Lower leg skin (tissue), 4 donors: ENCODE results near the gene RGSL1. TPM values are rescaled to one million over a fixed set of nuclear protein-coding genes. Genes with fewer than 3 reads are reported as not detected.

ENCODE experiments used
- DNase-seq, 2 donors: peaks; one replicate each; pipeline ENCODE4 v3.0.0-alpha.2; 2019; ENCODE audit warnings: low spot score in 2 of 2
- H3K4me3 ChIP-seq: fragments of 200-600 bp; sonication (generic); 2 replicates; pipeline ENCODE4 v1.5.1; 2017; ENCODE audit warnings: mild to moderate bottlenecking, low read depth; ENCODE audit not compliant: poor library complexity, severe bottlenecking
- CTCF ChIP-seq, 3 donors: fragments of 450-650 bp; IDR thresholded peaks; one replicate each; pipeline ENCODE4 v1.5.1; 2016; ENCODE audit warnings: antibody characterized with exemption in 3 of 3, mild to moderate bottlenecking in 3 of 3, moderate library complexity in 2 of 3
- POLR2A ChIP-seq, 2 donors: fragments of 450-650 bp; IDR thresholded peaks; one replicate each; pipeline ENCODE4 v1.6.1; 2016 to 2017; ENCODE audit warnings: antibody characterized with exemption in 2 of 2, mild to moderate bottlenecking in 1 of 2, moderate library complexity in 1 of 2
- WGBS, 2 donors: methylation state at CpG; one replicate each; pipeline ENCODE4 v1.1.5; 2018; 5-methylcytosine and 5-hydroxymethylcytosine counted together
- intact Hi-C: fragments of 100-400 bp; cut with DNase I; formaldehyde crosslinking; loops from one replicate; pipeline ENCODE4 v1.15.0; 2023; ENCODE audit warnings: low total_unique reads
- total RNA-seq, 4 donors: library from RNA; depleted of rRNA; stranded (reverse); fragments of >200 nt; gene quantifications; one replicate each; pipeline ENCODE4 v1.1.0, GENCODE V29; 2016

RGSL1 gene
- total RNA-seq, 4 donors from 2014 or later, result not detected

DNA sequence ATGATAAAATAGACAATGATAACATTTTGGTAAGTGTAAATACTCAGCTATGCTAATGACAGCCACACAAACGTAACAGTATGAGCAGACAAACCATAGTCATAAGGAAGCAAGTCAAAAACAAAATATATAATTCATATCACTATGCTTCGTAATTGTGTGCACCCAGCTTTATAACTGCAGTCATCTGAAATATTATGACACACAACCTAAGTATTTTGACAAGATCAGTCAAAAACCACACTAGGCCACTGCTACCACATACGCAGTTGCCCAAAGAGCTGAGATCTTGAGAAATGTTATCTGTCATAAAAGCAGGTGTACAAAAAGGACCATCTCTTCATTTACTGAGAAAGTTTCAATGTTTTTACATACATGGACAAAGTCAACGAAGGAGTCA lies 113.1 kb downstream of the RGSL1 start:
- WGBS, 2 donors, result 86 to 88% methylated on average over 4 of the region's 4 CpGs
- intact Hi-C loops, result no loop called here
- no peak overlapping the region for H3K4me3 ChIP-seq
- no peak for DNase-seq
- TF ChIP-seq POLR2A (IDR thresholded peaks at IDR 0.05), result no peak
- TF ChIP-seq CTCF (IDR thresholded peaks at IDR 0.05), result no peak

DNA sequence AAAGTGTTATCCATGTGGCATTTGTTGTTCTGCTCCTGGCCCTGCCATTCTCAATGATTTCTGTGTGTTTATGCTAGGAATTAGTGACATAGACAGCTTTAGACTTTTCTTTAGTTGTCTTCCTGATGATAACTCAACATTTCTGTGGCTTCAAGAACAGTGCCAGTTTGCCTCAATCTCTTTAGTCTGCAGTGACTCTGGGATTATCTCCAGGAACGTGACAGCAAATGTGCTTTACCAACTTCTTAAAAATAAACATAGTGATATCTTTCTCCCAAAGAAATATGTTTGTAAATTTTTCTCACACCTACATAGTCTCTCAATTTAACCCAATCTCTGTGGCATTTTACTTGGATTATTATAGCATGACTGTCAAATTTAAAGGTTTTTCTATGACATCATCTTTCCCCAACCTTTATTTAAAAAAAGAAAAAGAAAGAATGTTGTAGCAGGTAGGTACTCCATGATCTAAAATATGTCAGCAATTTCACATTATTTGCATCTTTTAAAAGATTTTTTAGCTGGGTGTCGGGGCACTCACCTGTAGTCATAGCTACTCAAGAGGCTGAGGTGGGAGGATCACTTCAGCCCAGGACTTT lies 114.6 kb downstream of the RGSL1 start:
- no peak for DNase-seq
- no peak overlapping the region for H3K4me3 ChIP-seq
- intact Hi-C loops, result no loop called here
- TF ChIP-seq CTCF (IDR thresholded peaks at IDR 0.05) (no peak), POLR2A (IDR thresholded peaks at IDR 0.05) (no peak)
- 69 to 70% methylated on average over 2 of the region's 2 CpGs for WGBS, 2 donors

DNA sequence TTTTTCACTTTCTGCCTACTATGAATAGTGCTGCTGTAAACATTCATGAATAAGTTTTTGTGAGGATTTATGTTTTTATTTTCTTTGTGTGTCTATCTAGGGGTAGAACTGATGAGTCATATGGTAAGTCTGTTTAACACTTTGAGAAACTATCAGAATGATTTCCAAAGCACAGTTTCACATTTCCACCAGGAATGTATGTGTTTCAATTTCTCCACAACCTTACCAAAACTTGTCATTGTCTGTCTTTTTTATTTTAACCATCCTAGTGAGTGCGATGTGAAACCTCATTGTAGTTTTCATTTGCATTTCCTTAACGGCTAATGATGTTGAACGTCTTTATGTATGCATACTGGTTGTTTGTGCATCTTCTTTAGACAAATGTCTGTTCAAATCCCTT lies 115.6 kb downstream of the RGSL1 start:
- 88 to 92% methylated on average over 3 of the region's 3 CpGs for WGBS, 2 donors
- no peak overlapping the region for H3K4me3 ChIP-seq
- DNase-seq, result no peak
- intact Hi-C loops, result no loop called here
- TF ChIP-seq CTCF (IDR thresholded peaks at IDR 0.05) (no peak), POLR2A (IDR thresholded peaks at IDR 0.05) (no peak)

DNA sequence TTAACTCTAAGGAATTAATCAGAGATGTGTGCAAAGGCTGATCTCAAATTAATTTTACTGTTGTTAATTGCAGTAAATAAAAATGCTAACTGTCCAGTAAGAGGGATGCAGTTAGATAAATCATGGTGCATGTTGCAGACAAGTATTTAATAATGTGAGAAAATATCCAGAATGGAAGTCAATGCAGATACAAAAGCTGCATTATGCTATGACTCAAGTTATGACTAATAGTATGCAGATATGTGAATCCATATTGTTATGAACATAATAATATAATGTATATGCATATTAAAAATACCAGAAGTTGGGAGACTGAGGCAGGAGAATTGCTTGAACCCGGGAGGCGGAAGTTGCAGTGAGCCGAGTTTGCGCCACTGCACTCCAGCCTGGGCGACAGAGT lies 117.7 kb downstream of the RGSL1 start:
- TF ChIP-seq POLR2A (IDR thresholded peaks at IDR 0.05) (no peak), CTCF (IDR thresholded peaks at IDR 0.05) (no peak)
- 90 to 96% methylated on average over 5 of the region's 5 CpGs for WGBS, 2 donors
- DNase-seq, result no peak
- intact Hi-C loops, result no loop called here
- H3K4me3 ChIP-seq, result no peak overlapping the region

GRCh38 chr1:182568647-182569284 lies 118.8 kb downstream of the RGSL1 start:
- no peak for TF ChIP-seq POLR2A (IDR thresholded peaks at IDR 0.05)
- 85 to 96% methylated on average over 3 of the region's 3 CpGs for WGBS, 2 donors
- no peak for DNase-seq
- intact Hi-C loops, result no loop called here
- no peak overlapping the region for H3K4me3 ChIP-seq

DNA sequence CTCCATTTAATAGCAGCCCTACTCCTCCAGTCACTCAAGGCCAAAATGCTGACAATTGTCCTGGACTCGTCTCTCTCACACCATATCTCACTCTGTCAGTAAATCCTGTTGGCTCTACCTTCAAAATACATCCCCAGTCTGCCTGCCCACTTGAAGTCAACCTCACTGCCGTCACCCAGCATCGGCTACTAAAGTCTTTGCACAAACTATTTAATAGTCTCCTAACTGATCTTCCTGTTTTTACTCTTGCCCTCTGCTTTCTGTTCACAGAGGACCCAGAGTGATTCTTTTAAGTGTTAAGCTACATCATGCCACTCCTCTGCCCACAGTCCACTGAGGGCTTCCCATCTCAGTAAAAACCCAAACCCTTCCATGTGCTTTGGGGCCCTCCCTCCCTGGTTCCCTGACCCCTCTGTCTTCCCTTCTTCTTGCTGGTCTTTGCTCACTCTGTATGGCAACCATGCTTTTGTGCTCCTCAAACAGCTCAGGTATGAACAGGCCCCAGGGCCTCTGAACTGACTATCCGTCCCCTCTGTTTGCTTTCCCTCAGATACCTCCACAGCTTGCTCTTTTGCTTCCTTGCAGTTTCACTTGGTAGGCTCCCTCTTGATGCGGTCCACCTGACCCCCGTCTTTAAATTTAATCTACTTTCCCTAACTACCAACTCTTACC lies 120.1 kb downstream of the RGSL1 start:
- DNase-seq, result no peak
- TF ChIP-seq POLR2A (IDR thresholded peaks at IDR 0.05) (no peak), CTCF (IDR thresholded peaks at IDR 0.05) (no peak)
- no peak overlapping the region for H3K4me3 ChIP-seq
- WGBS, 2 donors, result 92 to 94% methylated on average over 6 of the region's 6 CpGs
- intact Hi-C loops, result no loop called here
